ENCODE data around the gene DDX50. TPM values are rescaled to one million over a fixed set of nuclear protein-coding genes. Genes with fewer than 3 reads are reported as not detected.
A peak's percentile ranks its signal among the peaks of the same experiment; 100 is the strongest.

DDX50 gene
- total RNA-seq, 1 donor from 2014 or later: 40.7 TPM

GRCh38 chr10:68992636-68993440, 91.7 kb downstream of the DDX50 start:
- H3K4me1 ChIP-seq: peaks cover 5 to 45% of the 10 kb centered on the region in 2 donors
- peak in 1 of 2 donors; percentile 82 for DNase-seq (ENCODE audit: low spot score in 2 of 2)

More at GRCh38 chr10:68992636-68993440, 91.7 kb downstream of the DDX50 start:
- Histone ChIP-seq H3K4me3 (no peak overlapping the region), H3K9me3 (no peaks in the 10 kb centered on the region), H3K27me3 (no peaks in the 10 kb centered on the region), H3K36me3 (no peaks in the 10 kb centered on the region), H3K27ac (peak overlapping the region; percentile 74 to 77)
- no peak for TF ChIP-seq CTCF (IDR thresholded peaks at IDR 0.05)
- intact Hi-C loops (cut with DNase I): loop anchor here (5.0 kb wide), 1 partner anchor 414 kb away; no protein-coding TSS in a partner anchor

Other genes with a start within 250 kb of the DDX50 start
- gene CCAR1, start 180.1 kb upstream of the DDX50 start, total RNA-seq: 9.5 TPM
- 0.11 TPM for gene STOX1, start 73.8 kb upstream of the DDX50 start, total RNA-seq
- gene DDX21, start 54.9 kb downstream of the DDX50 start, total RNA-seq: 26.5 TPM
- 25.3 TPM for gene KIFBP, start 87.5 kb downstream of the DDX50 start, total RNA-seq
- gene SRGN, start 186.8 kb downstream of the DDX50 start, total RNA-seq: 155 TPM
- 26.0 TPM for gene VPS26A, start 222.9 kb downstream of the DDX50 start, total RNA-seq